GM12878 (cell line): ENCODE measurements around the gene R3HDM2. TPM values are rescaled to one million over a fixed set of nuclear protein-coding genes. Genes with fewer than 3 reads are reported as not detected.

Experiments used
- ATAC-seq: fragments of 200-7000 bp; cut with Tn5 transposase; 3 replicates; pipeline ENCODE4 v1.9.1; 2020; ENCODE audit warnings: mild to moderate bottlenecking, moderate library complexity
- BruUV-seq: library from RNA; stranded (reverse); fragments of 400-500 nt; replicated peaks from 2 replicates; lab custom pipeline; 2021; lab: Mats Ljungman, UMichigan
- CTCF ChIA-PET: fragments of 300-600 bp; sonication (Branson Sonifier 250); formaldehyde crosslinking; extraction: SDS; loops from one replicate; lab custom pipeline; 2021; ENCODE audit warnings: inconsistent platforms; lab: Yijun Ruan, JAX
- POLR2A ChIA-PET: fragments of 350-600 bp; formaldehyde crosslinking; extraction: SDS; loops from one replicate; lab custom pipeline; 2021; ENCODE audit warnings: inconsistent platforms; lab: Charles Lee
- RAD21 ChIA-PET: fragments of 300-600 bp; sonication (Branson Sonifier 250); formaldehyde crosslinking; loops from one replicate; lab custom pipeline; 2023; ENCODE audit warnings: antibody characterized with exemption; ENCODE audit not compliant: unreplicated experiment; lab: Charles Lee
- SMC1A ChIA-PET: fragments of 300-600 bp; sonication (Branson Sonifier 250); formaldehyde crosslinking; loops from one replicate; lab custom pipeline; 2023; ENCODE audit not compliant: unreplicated experiment, uncharacterized antibody; lab: Charles Lee
- DNase-seq: peaks from one replicate; pipeline ENCODE4 v3.0.0-alpha.2; 2011; ENCODE audit warnings: low read depth, low spot score
- FAIRE-seq: peaks from 3 replicates; lab custom pipeline; 2011; peaks lifted over from hg19 to GRCh38; lab: Jason Lieb, UNC
- H2AFZ ChIP-seq: 2 replicates; pipeline ENCODE4 v1.6.0; 2011; ENCODE audit warnings: low read depth, low read length, control low read depth; ENCODE audit not compliant: control insufficient read depth
- H3K27ac ChIP-seq: 2 replicates; pipeline ENCODE4 v1.5.1; 2011; ENCODE audit warnings: control low read depth; ENCODE audit not compliant: control insufficient read depth, insufficient read depth
- H3K27me3 ChIP-seq, 2 experiments: replicated peaks in 1 of 2; 2 replicates each; pipeline versions ENCODE4 v1.6.0 to v1.6.1; 2011; ENCODE audit warnings: low read length in 1 of 2; ENCODE audit not compliant: control insufficient read depth in 2 of 2, insufficient read depth in 2 of 2
- H3K36me3 ChIP-seq, 2 experiments: 2 replicates each; pipeline ENCODE4 v1.5.1; 2011; ENCODE audit warnings: low read length in 1 of 2; ENCODE audit not compliant: control insufficient read depth in 2 of 2, insufficient read depth in 2 of 2
- H3K4me1 ChIP-seq: 2 replicates; pipeline ENCODE4 v1.6.1; 2011; ENCODE audit warnings: mild to moderate bottlenecking, low read length, moderate library complexity, mixed read lengths; ENCODE audit not compliant: control insufficient read depth, insufficient read depth
- H3K4me2 ChIP-seq: 2 replicates; pipeline ENCODE4 v1.6.0; 2011; ENCODE audit warnings: control low read depth; ENCODE audit not compliant: control insufficient read depth, insufficient read depth
- H3K4me3 ChIP-seq: fragments of 200-600 bp; sonication (generic); 2 replicates; pipeline ENCODE4 v1.5.1; 2016
- H3K79me2 ChIP-seq: 2 replicates; pipeline ENCODE4 v1.6.0; 2011; ENCODE audit warnings: low read length; ENCODE audit not compliant: control insufficient read depth, insufficient read depth
- H3K9ac ChIP-seq: 2 replicates; pipeline ENCODE4 v1.8.0; 2011; ENCODE audit warnings: low read length, control low read depth, mixed read lengths; ENCODE audit not compliant: control insufficient read depth, insufficient read depth
- H3K9me3 ChIP-seq: replicated peaks from 3 replicates; pipeline ENCODE4 v1.5.1; 2011; ENCODE audit warnings: mild to moderate bottlenecking, low read length; ENCODE audit not compliant: control insufficient read depth, insufficient read depth
- H4K20me1 ChIP-seq: 2 replicates; pipeline ENCODE4 v1.6.0; 2011; ENCODE audit not compliant: control insufficient read depth, insufficient read depth
- BMI1 ChIP-seq: fragments of 450-650 bp; IDR thresholded peaks from 2 replicates; pipeline ENCODE4 v1.6.1; 2016; ENCODE audit warnings: mild to moderate bottlenecking, moderate library complexity, borderline replicate concordance
- EGR1 ChIP-seq, 2 experiments: IDR thresholded peaks; 1 replicate in 1 of 2; 2 replicates in 1 of 2; pipeline ENCODE4 v1.6.1; 2011 to 2012; ENCODE audit warnings: low read depth in 2 of 2, low read length in 2 of 2, borderline replicate concordance in 1 of 2, mild to moderate bottlenecking in 1 of 2, moderate library complexity in 1 of 2
- EP300 ChIP-seq, 2 experiments: fragments of 150-350 bp in 1 of 2; IDR thresholded peaks; 2 replicates each; pipeline ENCODE4 v1.6.1; 2011 to 2012; ENCODE audit warnings: low read depth in 2 of 2, low read length in 2 of 2, borderline replicate concordance in 1 of 2, improper control_type of control experiment in 1 of 2, inconsistent platforms in 1 of 2; ENCODE audit not compliant: control insufficient read depth in 1 of 2
- EZH2 ChIP-seq: IDR thresholded peaks from 2 replicates; pipeline ENCODE4 v1.6.1; 2012; ENCODE audit warnings: low read depth, mild to moderate bottlenecking, control low read depth, inconsistent platforms, low read length, borderline replicate concordance; ENCODE audit not compliant: control insufficient read depth
- GATAD2B ChIP-seq: fragments of 450-650 bp; conservative IDR thresholded peaks from 2 replicates; pipeline ENCODE4 v1.6.1; 2017; ENCODE audit warnings: low read depth, mild to moderate bottlenecking, moderate library complexity
- NBN ChIP-seq: fragments of 450-650 bp; IDR thresholded peaks from 2 replicates; pipeline ENCODE4 v1.6.1; 2016
- RB1 ChIP-seq: fragments of 450-650 bp; formaldehyde crosslinking; IDR thresholded peaks from 2 replicates; pipeline ENCODE4 v1.6.1; 2017; ENCODE audit warnings: mild to moderate bottlenecking, borderline replicate concordance
- SIX5 ChIP-seq: IDR thresholded peaks from 2 replicates; pipeline ENCODE4 v1.6.1; 2011; ENCODE audit warnings: mild to moderate bottlenecking, low read depth, low read length, moderate library complexity; ENCODE audit not compliant: severe bottlenecking
- SPI1 ChIP-seq: IDR thresholded peaks from 2 replicates; pipeline ENCODE4 v1.6.1; 2011; ENCODE audit warnings: low read depth, mild to moderate bottlenecking, low read length, moderate library complexity, borderline replicate concordance; ENCODE audit not compliant: insufficient read depth
- SREBF1 ChIP-seq: IDR thresholded peaks from 2 replicates; pipeline ENCODE4 v1.6.1; 2012; ENCODE audit warnings: mild to moderate bottlenecking, low read length
- ZNF217 ChIP-seq: fragments of 450-650 bp; IDR thresholded peaks from 2 replicates; pipeline ENCODE4 v1.6.1; 2017; ENCODE audit warnings: antibody characterized with exemption, mild to moderate bottlenecking
- WGBS: methylation state at CpG from one replicate; pipeline ENCODE4 v1.1.6; 2016; ENCODE audit warnings: low lambda C conversion rate; ENCODE audit not compliant: insufficient replicate concordance, insufficient coverage; ENCODE audit errors: missing lambda C conversion rate; 5-methylcytosine and 5-hydroxymethylcytosine counted together
- in situ Hi-C: fragments of 300-500 bp; cut with MboI; formaldehyde crosslinking; loops from 9 replicates; pipeline ENCODE4 v1.14.3; 2018; ENCODE audit warnings: mixed read lengths
- intact Hi-C: fragments of 100-400 bp; cut with micrococcal nuclease; formaldehyde crosslinking; loops from one replicate; pipeline ENCODE4 v1.14.2; 2022; ENCODE audit not compliant: unreplicated experiment
- polyA plus RNA-seq, 11 experiments: library from polyadenylated mRNA; depleted of rRNA in 4 of 11; unstranded in 6 of 11; stranded (reverse) in 5 of 11; fragments of >200 nt; fragmentation: Nextera tagmentation in 4 of 11; fragmentation: Illumina TruSeq in 1 of 11; extraction: Ambion mirVana in 4 of 11; extraction: Trizol in 1 of 11; gene quantifications; 1 replicate in 1 of 11; 2 replicates in 10 of 11; pipeline versions ENCODE4 v1.2.1 to v1.2.3, GENCODE V29; 2011 to 2016; ENCODE audit warnings: inconsistent platforms in 2 of 11, missing spikeins in 2 of 11, low read depth in 1 of 11
- total RNA-seq, 4 experiments: library from RNA; depleted of rRNA in 3 of 4; stranded (reverse); fragments of >200 nt in 3 of 4; fragmentation: Illumina TruSeq in 1 of 4; extraction: Trizol in 1 of 4; gene quantifications; 2 replicates each; pipeline versions ENCODE4 v1.2.1 to v1.2.3, GENCODE V29; 2013 to 2021
- TF ChIP-seq, protein P1 (sequence below), 3 experiments: IDR thresholded peaks in 2 of 3; conservative IDR thresholded peaks in 1 of 3; 2 replicates each; pipeline ENCODE4 v1.5.1; 2011; ENCODE audit warnings: low read depth in 3 of 3, low read length in 3 of 3, mild to moderate bottlenecking in 3 of 3, control low read depth in 2 of 3, moderate library complexity in 2 of 3, inconsistent platforms in 1 of 3, mixed read lengths in 1 of 3; ENCODE audit not compliant: control insufficient read depth in 2 of 3, insufficient read depth in 1 of 3; ENCODE audit errors: extremely low read depth in 1 of 3
- TF ChIP-seq, protein P2 (sequence below): fragments of 450-650 bp; formaldehyde crosslinking; IDR thresholded peaks from 2 replicates; pipeline ENCODE4 v1.4.0; 2020; ENCODE audit warnings: mild to moderate bottlenecking, moderate library complexity
- TF ChIP-seq, protein P3 (sequence below): fragments of 150-350 bp; IDR thresholded peaks from 2 replicates; pipeline ENCODE4 v1.6.1; 2014; ENCODE audit warnings: mild to moderate bottlenecking, low read depth, low read length

The R3HDM2 gene
- total and polyA plus RNA-seq, 10 of the 15 experiments (the other 5 are each of a cell fraction or from before 2014, with no cell fraction given) = 4.6 to 26.1 (median 11.2) TPM

DNA sequence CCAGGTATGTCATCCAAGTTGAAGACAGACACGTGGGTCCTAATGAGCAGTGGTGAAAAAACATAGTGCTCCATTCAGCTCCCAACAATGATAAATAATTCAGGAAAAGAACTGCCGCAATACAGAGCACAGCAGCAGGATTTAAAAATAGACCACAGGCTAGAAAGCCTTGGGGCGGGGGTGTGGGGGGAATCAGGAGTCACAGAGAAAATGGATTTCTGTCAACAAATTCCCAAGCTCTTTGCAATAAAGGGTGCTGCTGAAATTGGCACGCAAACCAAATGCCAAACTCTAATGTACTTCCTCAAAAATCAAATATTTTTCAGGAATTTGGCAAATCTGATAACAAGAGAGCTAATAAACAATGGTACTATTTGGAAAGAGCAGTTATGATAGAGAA lies 58.6 kb downstream of the R3HDM2 start:
- 91% methylated on average over 4 of the region's 4 CpGs for WGBS
- intact Hi-C loops (no loop called here), in situ Hi-C loops (no loop called here)
- CTCF ChIA-PET = interaction anchor here (1.0 kb wide), 1 partner anchor 84 kb away, joined by 4 read pairs; no protein-coding TSS in a partner anchor
- RAD21 ChIA-PET = no interaction called here
- TF ChIP-seq SIX5 (no peak), RB1 (no peak), EZH2 (no peak), SREBF1 (no peak), EGR1 (IDR thresholded peaks at IDR 0.05; ENCODE audit: borderline replicate concordance in 1 of 2, low read depth in 2 of 2, low read length in 2 of 2) (no peak), ZNF217 (no peak), BMI1 (no peak), SPI1 (no peak), GATAD2B (no peak), NBN (no peak), EP300 (IDR thresholded peaks at IDR 0.05; ENCODE audit: borderline replicate concordance in 1 of 2, control insufficient read depth in 1 of 2, low read depth in 2 of 2, low read length in 2 of 2) (no peak)
- TF ChIP-seq, protein P1, sequence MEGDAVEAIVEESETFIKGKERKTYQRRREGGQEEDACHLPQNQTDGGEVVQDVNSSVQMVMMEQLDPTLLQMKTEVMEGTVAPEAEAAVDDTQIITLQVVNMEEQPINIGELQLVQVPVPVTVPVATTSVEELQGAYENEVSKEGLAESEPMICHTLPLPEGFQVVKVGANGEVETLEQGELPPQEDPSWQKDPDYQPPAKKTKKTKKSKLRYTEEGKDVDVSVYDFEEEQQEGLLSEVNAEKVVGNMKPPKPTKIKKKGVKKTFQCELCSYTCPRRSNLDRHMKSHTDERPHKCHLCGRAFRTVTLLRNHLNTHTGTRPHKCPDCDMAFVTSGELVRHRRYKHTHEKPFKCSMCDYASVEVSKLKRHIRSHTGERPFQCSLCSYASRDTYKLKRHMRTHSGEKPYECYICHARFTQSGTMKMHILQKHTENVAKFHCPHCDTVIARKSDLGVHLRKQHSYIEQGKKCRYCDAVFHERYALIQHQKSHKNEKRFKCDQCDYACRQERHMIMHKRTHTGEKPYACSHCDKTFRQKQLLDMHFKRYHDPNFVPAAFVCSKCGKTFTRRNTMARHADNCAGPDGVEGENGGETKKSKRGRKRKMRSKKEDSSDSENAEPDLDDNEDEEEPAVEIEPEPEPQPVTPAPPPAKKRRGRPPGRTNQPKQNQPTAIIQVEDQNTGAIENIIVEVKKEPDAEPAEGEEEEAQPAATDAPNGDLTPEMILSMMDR (IDR thresholded peaks at IDR 0.05 in 2 of 3, conservative IDR thresholded peaks at IDR 0.05 in 1 of 3; ENCODE audit: control insufficient read depth in 2 of 3, extremely low read depth in 1 of 3, insufficient read depth in 1 of 3, low read depth in 3 of 3, low read length in 3 of 3) = no peak
- TF ChIP-seq, protein P2, sequence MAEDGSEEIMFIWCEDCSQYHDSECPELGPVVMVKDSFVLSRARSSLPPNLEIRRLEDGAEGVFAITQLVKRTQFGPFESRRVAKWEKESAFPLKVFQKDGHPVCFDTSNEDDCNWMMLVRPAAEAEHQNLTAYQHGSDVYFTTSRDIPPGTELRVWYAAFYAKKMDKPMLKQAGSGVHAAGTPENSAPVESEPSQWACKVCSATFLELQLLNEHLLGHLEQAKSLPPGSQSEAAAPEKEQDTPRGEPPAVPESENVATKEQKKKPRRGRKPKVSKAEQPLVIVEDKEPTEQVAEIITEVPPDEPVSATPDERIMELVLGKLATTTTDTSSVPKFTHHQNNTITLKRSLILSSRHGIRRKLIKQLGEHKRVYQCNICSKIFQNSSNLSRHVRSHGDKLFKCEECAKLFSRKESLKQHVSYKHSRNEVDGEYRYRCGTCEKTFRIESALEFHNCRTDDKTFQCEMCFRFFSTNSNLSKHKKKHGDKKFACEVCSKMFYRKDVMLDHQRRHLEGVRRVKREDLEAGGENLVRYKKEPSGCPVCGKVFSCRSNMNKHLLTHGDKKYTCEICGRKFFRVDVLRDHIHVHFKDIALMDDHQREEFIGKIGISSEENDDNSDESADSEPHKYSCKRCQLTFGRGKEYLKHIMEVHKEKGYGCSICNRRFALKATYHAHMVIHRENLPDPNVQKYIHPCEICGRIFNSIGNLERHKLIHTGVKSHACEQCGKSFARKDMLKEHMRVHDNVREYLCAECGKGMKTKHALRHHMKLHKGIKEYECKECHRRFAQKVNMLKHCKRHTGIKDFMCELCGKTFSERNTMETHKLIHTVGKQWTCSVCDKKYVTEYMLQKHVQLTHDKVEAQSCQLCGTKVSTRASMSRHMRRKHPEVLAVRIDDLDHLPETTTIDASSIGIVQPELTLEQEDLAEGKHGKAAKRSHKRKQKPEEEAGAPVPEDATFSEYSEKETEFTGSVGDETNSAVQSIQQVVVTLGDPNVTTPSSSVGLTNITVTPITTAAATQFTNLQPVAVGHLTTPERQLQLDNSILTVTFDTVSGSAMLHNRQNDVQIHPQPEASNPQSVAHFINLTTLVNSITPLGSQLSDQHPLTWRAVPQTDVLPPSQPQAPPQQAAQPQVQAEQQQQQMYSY (CRISPR knock-in tag) = no peak
- TF ChIP-seq, protein P3, sequence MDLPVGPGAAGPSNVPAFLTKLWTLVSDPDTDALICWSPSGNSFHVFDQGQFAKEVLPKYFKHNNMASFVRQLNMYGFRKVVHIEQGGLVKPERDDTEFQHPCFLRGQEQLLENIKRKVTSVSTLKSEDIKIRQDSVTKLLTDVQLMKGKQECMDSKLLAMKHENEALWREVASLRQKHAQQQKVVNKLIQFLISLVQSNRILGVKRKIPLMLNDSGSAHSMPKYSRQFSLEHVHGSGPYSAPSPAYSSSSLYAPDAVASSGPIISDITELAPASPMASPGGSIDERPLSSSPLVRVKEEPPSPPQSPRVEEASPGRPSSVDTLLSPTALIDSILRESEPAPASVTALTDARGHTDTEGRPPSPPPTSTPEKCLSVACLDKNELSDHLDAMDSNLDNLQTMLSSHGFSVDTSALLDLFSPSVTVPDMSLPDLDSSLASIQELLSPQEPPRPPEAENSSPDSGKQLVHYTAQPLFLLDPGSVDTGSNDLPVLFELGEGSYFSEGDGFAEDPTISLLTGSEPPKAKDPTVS = no peak
- no peaks in the 10 kb centered on the region for H3K9me3 ChIP-seq
- H3K36me3 ChIP-seq = no peaks in the 10 kb centered on the region; a peak in 1 of 4 replicates
- POLR2A ChIA-PET = no interaction called here
- DNase-seq (no peak), ATAC-seq (no peak), FAIRE-seq (no peak)
- no peak overlapping the region for H3K4me3 ChIP-seq
- H3K27me3 ChIP-seq = no peaks in the 10 kb centered on the region
- no peaks in the 10 kb centered on the region; the same call in 1 of the 2 replicates for H3K4me1 ChIP-seq
- no peaks in the 10 kb centered on the region for H4K20me1 ChIP-seq
- no peak overlapping the region for H3K9ac ChIP-seq
- no TSS peak for BruUV-seq
- H2AFZ ChIP-seq = no peak overlapping the region
- no peaks in the 10 kb centered on the region for H3K79me2 ChIP-seq
- SMC1A ChIA-PET = no interaction called here
- H3K4me2 ChIP-seq = no peak overlapping the region
- H3K27ac ChIP-seq = no peak overlapping the region
